22Rv1 (cell line): ENCODE data around the gene ATXN7L3.
"Not testable (repeated sequence)": the region's sequence is repeated elsewhere in the genome, so short reads cannot be mapped to it uniquely, and the experiment has no call there.

Experiments used
- H3K27ac ChIP-seq: fragments of 450-650 bp; 2 replicates; pipeline ENCODE4 v1.5.1; 2017
- ZFX ChIP-seq: fragments of 450-650 bp; IDR thresholded peaks from 2 replicates; pipeline ENCODE4 v1.6.1; 2017; ENCODE audit warnings: antibody characterized with exemption, borderline replicate concordance
- TF ChIP-seq, protein P1 (sequence below): fragments of 450-650 bp; IDR thresholded peaks from 2 replicates; pipeline ENCODE4 v1.5.1; 2017; ENCODE audit warnings: mild to moderate bottlenecking

Gene ATXN7L3

DNA sequence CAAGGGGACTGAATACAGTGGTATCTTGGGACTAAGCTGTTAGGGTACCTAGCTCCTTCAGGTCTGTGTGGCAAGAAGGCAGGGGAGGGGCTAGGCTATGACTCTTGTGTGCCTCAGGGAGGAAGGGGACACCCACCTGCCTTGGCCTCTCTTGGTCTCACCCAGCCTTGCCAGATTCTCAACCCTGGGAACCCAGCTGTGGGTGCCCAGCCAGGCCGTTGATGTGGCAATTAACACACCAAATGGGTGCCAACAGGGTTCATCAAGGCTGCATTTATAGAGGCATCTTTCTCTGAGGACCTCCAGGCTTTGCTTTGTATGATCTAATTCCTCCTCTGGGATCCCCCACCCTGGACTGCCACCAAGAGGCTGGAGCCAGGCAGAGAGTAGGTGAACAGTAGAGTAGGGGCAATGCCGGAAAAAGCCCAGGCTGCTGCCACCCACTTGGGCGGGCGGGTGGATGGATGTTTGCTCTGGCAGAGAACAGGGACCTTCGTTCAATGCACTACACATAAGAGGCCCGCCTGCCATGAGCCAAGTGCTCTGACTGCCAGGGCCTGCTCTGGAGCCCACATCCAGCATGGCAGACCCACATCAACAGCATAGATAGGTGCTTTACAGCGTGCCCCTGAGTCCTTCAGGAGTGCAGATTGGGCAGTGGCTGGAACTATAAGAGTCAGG, 32.4 kb downstream of the ATXN7L3 start:
- no peak for TF ChIP-seq ZFX
- TF ChIP-seq, protein P1, sequence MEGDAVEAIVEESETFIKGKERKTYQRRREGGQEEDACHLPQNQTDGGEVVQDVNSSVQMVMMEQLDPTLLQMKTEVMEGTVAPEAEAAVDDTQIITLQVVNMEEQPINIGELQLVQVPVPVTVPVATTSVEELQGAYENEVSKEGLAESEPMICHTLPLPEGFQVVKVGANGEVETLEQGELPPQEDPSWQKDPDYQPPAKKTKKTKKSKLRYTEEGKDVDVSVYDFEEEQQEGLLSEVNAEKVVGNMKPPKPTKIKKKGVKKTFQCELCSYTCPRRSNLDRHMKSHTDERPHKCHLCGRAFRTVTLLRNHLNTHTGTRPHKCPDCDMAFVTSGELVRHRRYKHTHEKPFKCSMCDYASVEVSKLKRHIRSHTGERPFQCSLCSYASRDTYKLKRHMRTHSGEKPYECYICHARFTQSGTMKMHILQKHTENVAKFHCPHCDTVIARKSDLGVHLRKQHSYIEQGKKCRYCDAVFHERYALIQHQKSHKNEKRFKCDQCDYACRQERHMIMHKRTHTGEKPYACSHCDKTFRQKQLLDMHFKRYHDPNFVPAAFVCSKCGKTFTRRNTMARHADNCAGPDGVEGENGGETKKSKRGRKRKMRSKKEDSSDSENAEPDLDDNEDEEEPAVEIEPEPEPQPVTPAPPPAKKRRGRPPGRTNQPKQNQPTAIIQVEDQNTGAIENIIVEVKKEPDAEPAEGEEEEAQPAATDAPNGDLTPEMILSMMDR, result no peak
- H3K27ac ChIP-seq, result no peak overlapping the region

DNA sequence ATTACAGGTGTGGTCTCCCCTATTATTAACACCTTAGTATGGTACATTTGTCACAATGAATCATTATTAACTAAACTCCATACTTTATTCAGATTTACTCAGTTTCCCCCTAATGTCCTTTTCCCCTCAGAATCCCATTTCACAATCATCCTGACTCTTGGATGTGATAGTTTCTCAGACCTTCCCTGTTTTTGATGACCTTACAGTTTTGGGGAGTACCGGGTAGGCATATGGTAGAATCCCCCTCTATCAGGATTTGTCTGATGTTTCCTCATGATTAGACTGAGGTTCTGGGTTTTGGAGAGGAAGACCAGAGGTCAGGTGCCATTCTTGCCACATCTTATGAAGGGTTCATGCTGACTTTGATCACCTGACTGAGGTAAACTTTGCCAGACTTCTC, 35.2 kb downstream of the ATXN7L3 start:
- TF ChIP-seq ZFX, result no peak
- TF ChIP-seq, protein P1, result no peak
- no peak overlapping the region for H3K27ac ChIP-seq

DNA sequence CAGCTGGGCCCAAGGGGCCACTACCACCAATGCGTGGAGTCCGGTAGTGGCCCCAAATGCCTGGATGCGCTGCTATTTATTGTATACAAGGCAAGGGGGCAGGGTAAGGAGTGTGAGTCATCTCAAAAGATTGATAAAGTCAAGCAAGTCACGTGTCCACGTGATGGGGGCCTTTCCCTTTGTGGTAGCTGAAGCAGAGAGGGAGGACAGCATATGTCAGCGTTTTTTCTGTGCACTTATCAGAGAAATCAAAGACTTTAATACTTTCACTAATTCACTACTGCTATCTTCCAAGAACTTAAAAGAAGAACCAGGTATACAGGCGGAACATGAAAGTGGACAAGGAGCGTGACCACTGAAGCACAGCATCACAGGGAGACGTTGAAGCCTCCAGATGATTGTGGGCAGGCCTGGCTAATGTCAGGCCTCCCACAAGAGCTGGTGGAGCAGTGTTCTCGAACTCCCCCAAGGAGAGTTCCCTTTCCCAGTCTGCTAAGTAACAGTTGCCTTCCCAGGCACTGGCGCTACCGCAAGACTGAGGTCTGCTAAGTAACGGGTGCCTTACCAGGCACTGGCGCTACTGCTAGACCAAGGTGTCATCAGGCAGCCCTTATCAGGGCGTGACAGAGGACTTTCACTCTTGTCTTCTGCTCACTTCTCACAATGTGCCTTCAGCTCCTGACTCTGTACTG, 40.0 kb downstream of the ATXN7L3 start:
- TF ChIP-seq, protein P1, result no peak
- no peak for TF ChIP-seq ZFX
- H3K27ac ChIP-seq, result no peak overlapping the region

DNA sequence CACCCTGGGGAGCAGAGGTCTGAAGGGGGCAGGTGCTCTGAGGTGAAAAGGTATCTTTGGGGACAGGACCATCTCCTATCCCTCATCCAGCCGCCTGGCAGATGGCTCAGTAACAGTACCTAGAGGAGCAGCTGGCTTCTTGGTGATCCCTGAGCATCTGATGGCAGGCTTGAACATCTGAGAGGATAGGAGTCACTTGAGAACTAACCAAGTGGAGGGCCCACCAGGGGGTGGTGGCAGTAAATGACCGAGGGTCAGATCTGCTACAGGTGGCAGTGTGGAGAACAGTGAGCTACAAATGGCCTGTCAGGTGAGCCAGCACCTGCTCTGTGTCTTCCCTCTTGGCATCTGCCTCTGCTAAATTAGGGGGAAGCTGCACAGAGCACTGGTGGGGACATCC, 44.2 kb downstream of the ATXN7L3 start:
- no peak overlapping the region for H3K27ac ChIP-seq
- TF ChIP-seq, protein P1, result no peak
- TF ChIP-seq ZFX, result no peak

DNA sequence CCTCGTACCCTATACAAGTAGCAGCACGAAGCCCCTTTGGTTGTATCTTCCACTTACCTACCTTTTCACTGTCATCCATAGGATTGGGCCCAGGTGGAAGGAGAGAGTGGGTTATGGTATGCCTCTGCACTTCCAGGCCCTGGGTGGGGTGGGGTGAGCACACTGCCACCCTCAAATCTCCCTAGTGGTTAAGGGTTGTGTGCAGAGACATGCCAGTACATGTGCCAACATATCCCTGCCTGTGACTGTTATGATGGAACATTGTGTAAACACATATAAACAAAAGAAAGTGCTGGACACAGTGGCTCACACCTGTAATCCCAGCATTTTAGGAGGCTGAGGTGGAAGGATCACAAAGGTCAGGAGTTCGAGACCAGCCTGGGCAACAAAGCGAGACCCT, 46.8 kb downstream of the ATXN7L3 start:
- TF ChIP-seq, protein P1, result no peak
- TF ChIP-seq ZFX, result no peak
- no peak overlapping the region for H3K27ac ChIP-seq

DNA sequence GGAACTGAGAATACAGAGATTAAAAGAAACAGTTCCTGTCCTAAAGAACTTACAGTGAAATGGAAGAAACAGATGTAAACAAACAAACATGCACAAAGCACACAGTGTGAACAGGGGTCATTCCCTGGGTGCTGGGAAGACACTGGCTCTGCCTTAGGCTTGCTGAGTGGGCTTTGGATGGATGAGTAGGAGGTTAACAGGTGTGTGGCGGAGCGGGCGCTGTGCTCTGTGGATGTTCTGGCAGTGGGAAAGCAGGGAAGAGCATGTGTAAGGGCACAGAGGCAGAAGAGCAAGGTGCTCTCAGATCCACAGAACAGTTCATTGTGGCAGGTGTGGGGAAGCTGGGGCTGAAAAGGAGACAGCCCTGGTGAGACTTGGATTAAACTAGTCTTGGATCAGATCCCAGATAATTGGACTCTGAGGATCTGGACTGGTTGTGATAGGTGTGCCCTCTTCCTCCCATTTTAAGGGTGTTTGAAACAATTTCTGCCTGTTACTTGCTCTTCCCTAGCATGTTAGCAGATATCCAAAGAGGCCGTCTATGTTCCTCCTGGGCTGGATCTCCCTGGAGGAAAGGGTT, 49.8 kb downstream of the ATXN7L3 start:
- TF ChIP-seq, protein P1, result no peak
- H3K27ac ChIP-seq, result no peak overlapping the region

DNA sequence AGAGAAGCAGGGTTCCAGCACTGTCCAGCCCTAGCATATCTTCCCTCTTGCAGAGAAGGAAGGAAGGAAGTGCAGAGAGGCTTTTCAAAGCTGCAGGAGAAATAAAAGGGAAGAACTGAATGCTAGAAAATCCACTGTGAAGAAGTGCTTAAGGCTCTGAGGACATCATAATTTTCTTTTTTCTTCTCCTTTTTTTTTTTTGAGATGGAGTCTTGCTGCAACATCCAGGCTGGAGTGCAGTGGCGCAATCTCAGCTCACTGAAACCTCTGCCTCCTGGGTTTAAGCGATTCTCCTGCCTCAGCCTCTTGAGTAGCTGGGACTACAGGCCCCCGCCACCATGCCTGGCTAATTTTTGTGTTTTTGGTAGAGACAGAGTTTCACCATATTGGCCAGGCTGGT, 50.6 kb downstream of the ATXN7L3 start:
- not testable (repeated sequence) for H3K27ac ChIP-seq
